ENCODE results near the gene MICU1.
"Not testable (repeated sequence)": the region's sequence is repeated elsewhere in the genome, so short reads cannot be mapped to it uniquely, and the experiment has no call there.

The MICU1 gene

GRCh38 chr10:72503694-72504438 is 122.0 kb downstream of the MICU1 start:
- no peak for DNase-seq (ENCODE audit: low read depth)

GRCh38 chr10:72503241-72503640 is 122.6 kb downstream of the MICU1 start:
- DNase-seq (ENCODE audit: low read depth), result no peak

- no peak for DNase-seq (ENCODE audit: low read depth)
These were observed 123.3 kb downstream of the MICU1 start for GRCh38 chr10:72502581-72502980.

GRCh38 chr10:72499701-72500100 is 126.2 kb downstream of the MICU1 start:
- no peak for DNase-seq (ENCODE audit: low read depth)

GRCh38 chr10:72490951-72491350 is 134.9 kb downstream of the MICU1 start:
- no peak for DNase-seq (ENCODE audit: low read depth)

GRCh38 chr10:72487521-72487920 is 138.4 kb downstream of the MICU1 start:
- no peak for DNase-seq (ENCODE audit: low read depth)

GRCh38 chr10:72487116-72487515 is 138.8 kb downstream of the MICU1 start:
- DNase-seq (ENCODE audit: low read depth), result no peak

- no peak for DNase-seq (ENCODE audit: low read depth)
These were observed 140.2 kb downstream of the MICU1 start for GRCh38 chr10:72485701-72486100.

GRCh38 chr10:72484521-72484920 is 141.4 kb downstream of the MICU1 start:
- no peak for DNase-seq (ENCODE audit: low read depth)

GRCh38 chr10:72483471-72483870 is 142.4 kb downstream of the MICU1 start:
- no peak for DNase-seq (ENCODE audit: low read depth)

- no peak for DNase-seq (ENCODE audit: low read depth)
These were observed 145.0 kb downstream of the MICU1 start for GRCh38 chr10:72480861-72481260.

- DNase-seq (ENCODE audit: low read depth), result no peak
These were observed 148.4 kb downstream of the MICU1 start for GRCh38 chr10:72477463-72477862.

GRCh38 chr10:72472306-72472705 is 153.6 kb downstream of the MICU1 start:
- no peak for DNase-seq (ENCODE audit: low read depth)

GRCh38 chr10:72470666-72471065 is 155.2 kb downstream of the MICU1 start:
- DNase-seq (ENCODE audit: low read depth), result no peak

GRCh38 chr10:72467064-72467463 is 158.8 kb downstream of the MICU1 start:
- DNase-seq (ENCODE audit: low read depth), result not testable (repeated sequence)

- DNase-seq (ENCODE audit: low read depth), result no peak
These were observed 159.9 kb downstream of the MICU1 start for GRCh38 chr10:72466018-72466417.

GRCh38 chr10:72464438-72464837 is 161.4 kb downstream of the MICU1 start:
- no peak for DNase-seq (ENCODE audit: low read depth)

GRCh38 chr10:72462261-72462660 is 163.6 kb downstream of the MICU1 start:
- DNase-seq (ENCODE audit: low read depth), result no peak

GRCh38 chr10:72461085-72461484 is 164.8 kb downstream of the MICU1 start:
- DNase-seq (ENCODE audit: low read depth), result no peak

- DNase-seq (ENCODE audit: low read depth), result no peak
These were observed 165.5 kb downstream of the MICU1 start for GRCh38 chr10:72460284-72460876.

- no peak for DNase-seq (ENCODE audit: low read depth)
These were observed 166.6 kb downstream of the MICU1 start for GRCh38 chr10:72459301-72459700.

GRCh38 chr10:72455889-72456595 is 169.8 kb downstream of the MICU1 start:
- no peak for DNase-seq (ENCODE audit: low read depth)

GRCh38 chr10:72449941-72450441 is 175.9 kb downstream of the MICU1 start:
- DNase-seq (ENCODE audit: low read depth), result no peak

All from stimulated activated CD8-positive, alpha-beta memory T cell treated with anti-CD3 and anti-CD28 coated beads, Interleukin-12 subunit alpha, Interleukin-12 subunit beta, amount 100 ng/mL, for 1 hour (primary cell).